SK-N-SH (cell line): ENCODE results near the gene MTMR1. TPM values are rescaled to one million over a fixed set of nuclear protein-coding genes. Genes with fewer than 3 reads are reported as not detected.

ENCODE experiments used
- CTCF ChIA-PET: fragments of 300-600, 350-600 bp; formaldehyde crosslinking; extraction: SDS; loops from one replicate; lab custom pipeline; 2021; lab: Yijun Ruan, JAX
- POLR2A ChIA-PET: fragments of 350-600 bp; sonication (Branson Sonifier 250); formaldehyde crosslinking; extraction: SDS; loops from one replicate; lab custom pipeline; 2020; ENCODE audit warnings: antibody characterized with exemption, inconsistent platforms; lab: Yijun Ruan, JAX
- DNase-seq: peaks from one replicate; pipeline ENCODE4 v3.0.0; 2012
- H2AFZ ChIP-seq: fragments of 200-600 bp; sonication (generic); 2 replicates; pipeline ENCODE4 v1.8.1; 2016; ENCODE audit warnings: antibody characterized with exemption, mild to moderate bottlenecking, low read depth
- H3F3A ChIP-seq: fragments of 200-600 bp; sonication (generic); replicated peaks from 2 replicates; pipeline ENCODE3; 2016; ENCODE audit warnings: antibody characterized with exemption, mild to moderate bottlenecking; ENCODE audit not compliant: insufficient read depth
- H3K27ac ChIP-seq, 2 experiments: fragments of 200-500 bp in 1 of 2; fragments of 200-600 bp in 1 of 2; sonication (Bioruptor generic) in 1 of 2; sonication (generic), shearing (Covaris generic) in 1 of 2; 2 replicates each; pipeline versions ENCODE4 v1.5.1 to v1.6.1; 2014 to 2016; ENCODE audit warnings: low read depth in 2 of 2, inconsistent platforms in 1 of 2, low read length in 1 of 2, mild to moderate bottlenecking in 1 of 2, mixed read lengths in 1 of 2
- H3K27me3 ChIP-seq: fragments of 200-600 bp; sonication (generic), shearing (Covaris generic); 2 replicates; pipeline ENCODE4 v1.6.1; 2016; ENCODE audit warnings: mixed run types; ENCODE audit not compliant: insufficient read depth
- H3K36me3 ChIP-seq, 2 experiments: fragments of 200-500 bp in 1 of 2; fragments of 200-600 bp in 1 of 2; sonication (Bioruptor generic) in 1 of 2; sonication (generic) in 1 of 2; replicated peaks in 1 of 2; 2 replicates each; pipeline versions ENCODE3 to v1.5.1; 2014 to 2016; ENCODE audit warnings: low read length in 1 of 2, mild to moderate bottlenecking in 1 of 2; ENCODE audit not compliant: insufficient read depth in 2 of 2, control insufficient read depth in 1 of 2
- H3K4me1 ChIP-seq, 2 experiments: fragments of 200-500 bp in 1 of 2; fragments of 200-600 bp in 1 of 2; sonication (Bioruptor generic) in 1 of 2; sonication (generic), shearing (Covaris generic) in 1 of 2; 2 replicates each; pipeline versions ENCODE4 v1.5.1 to v1.6.1; 2014 to 2016; ENCODE audit warnings: low read depth in 1 of 2, low read length in 1 of 2, mixed run types in 1 of 2; ENCODE audit not compliant: insufficient read depth in 2 of 2, control insufficient read depth in 1 of 2
- H3K4me2 ChIP-seq: fragments of 200-600 bp; sonication (generic), shearing (Covaris generic); 2 replicates; pipeline ENCODE4 v1.6.1; 2017; ENCODE audit warnings: mixed run types
- H3K4me3 ChIP-seq, 2 experiments: fragments of 200-500 bp in 1 of 2; fragments of 200-600 bp in 1 of 2; sonication (Bioruptor generic) in 1 of 2; sonication (generic), shearing (Covaris generic) in 1 of 2; 2 replicates each; pipeline versions ENCODE4 v1.5.1 to v1.8.1; 2014 to 2016; ENCODE audit warnings: low read depth in 2 of 2, inconsistent platforms in 1 of 2, low read length in 1 of 2, mild to moderate bottlenecking in 1 of 2, mixed read lengths in 1 of 2, moderate library complexity in 1 of 2
- H3K79me2 ChIP-seq: fragments of 200-600 bp; sonication (generic); 2 replicates; pipeline ENCODE4 v1.8.1; 2017; ENCODE audit warnings: mild to moderate bottlenecking; ENCODE audit not compliant: insufficient read depth
- H3K9ac ChIP-seq: fragments of 200-600 bp; sonication (generic); 2 replicates; pipeline ENCODE4 v1.6.1; 2017; ENCODE audit warnings: mixed run types
- H3K9me2 ChIP-seq: fragments of 200-600 bp; sonication (generic); 2 replicates; pipeline ENCODE4 v1.6.1; 2017; ENCODE audit warnings: mixed run types
- H3K9me3 ChIP-seq: fragments of 200-600 bp; sonication (generic); 2 replicates; pipeline ENCODE4 v1.6.1; 2017; ENCODE audit warnings: mixed run types, mild to moderate bottlenecking, moderate library complexity
- H4K20me1 ChIP-seq: fragments of 200-600 bp; sonication (generic); 2 replicates; pipeline ENCODE4 v1.6.1; 2017; ENCODE audit warnings: mild to moderate bottlenecking, mixed run types; ENCODE audit not compliant: insufficient read depth
- EP300 ChIP-seq, 2 experiments: IDR thresholded peaks; 2 replicates each; pipeline versions ENCODE4 v1.4.0 to v1.6.1; 2012; ENCODE audit warnings: borderline replicate concordance in 1 of 2, low read depth in 1 of 2, low read length in 1 of 2
- FOSL2 ChIP-seq: IDR thresholded peaks from 2 replicates; pipeline ENCODE4 v1.4.0; 2012; ENCODE audit warnings: low read depth, mild to moderate bottlenecking, moderate library complexity, borderline replicate concordance
- IRF3 ChIP-seq: fragments of 150-350 bp; IDR thresholded peaks from 2 replicates; pipeline ENCODE4 v1.6.1; 2016; ENCODE audit warnings: mild to moderate bottlenecking, low read depth, low read length
- JUND ChIP-seq: IDR thresholded peaks from 2 replicates; pipeline ENCODE4 v1.4.0; 2012
- PBX3 ChIP-seq: IDR thresholded peaks from 2 replicates; pipeline ENCODE4; 2012
- RCOR1 ChIP-seq: fragments of 150-350 bp; IDR thresholded peaks from 2 replicates; pipeline ENCODE4 v1.6.1; 2017; ENCODE audit warnings: antibody characterized with exemption, low read length
- RXRA ChIP-seq: IDR thresholded peaks from 2 replicates; pipeline ENCODE4 v1.4.0; 2012; ENCODE audit warnings: low read depth, mild to moderate bottlenecking, borderline replicate concordance
- TCF12 ChIP-seq: IDR thresholded peaks from 2 replicates; pipeline ENCODE4 v1.4.0; 2012
- USF1 ChIP-seq: IDR thresholded peaks from 2 replicates; pipeline ENCODE4 v1.4.0; 2012; ENCODE audit warnings: low read depth, borderline replicate concordance
- YY1 ChIP-seq: IDR thresholded peaks from 2 replicates; pipeline ENCODE4 v1.4.0; 2012; ENCODE audit warnings: low read depth, mild to moderate bottlenecking
- WGBS: methylation state at CpG from one replicate; pipeline ENCODE4 v1.1.6; 2017; ENCODE audit warnings: low lambda C conversion rate; 5-methylcytosine and 5-hydroxymethylcytosine counted together
- polyA plus RNA-seq, 3 experiments: library from polyadenylated mRNA; depleted of rRNA; stranded (reverse); fragments of >200 nt; gene quantifications; 2 replicates each; pipeline ENCODE4 v1.2.3, GENCODE V29; 2012

The MTMR1 gene
- polyA plus RNA-seq, 1 of the 3 experiments (the other 2 are of a cell fraction), result 17.0 TPM

GRCh38 chrX:150648296-150648940 lies 44.8 kb upstream of the MTMR1 start:
- CTCF ChIA-PET, result interaction anchor here (1.1 kb wide), 1 partner anchor 10 kb away, joined by 4 read pairs; no protein-coding TSS in a partner anchor
- Histone ChIP-seq H3K9me2 (no peaks in the 10 kb centered on the region), H2AFZ (no peak overlapping the region), H3K4me3 (no peak overlapping the region), H3K4me2 (peak overlapping the region; percentile 47), H3K4me1 (0 out of 4 replicates have a peak, but pooled peaks cover 0 to 5% of the 10 kb centered on the region in 2 experiments), H3K79me2 (no peaks in the 10 kb centered on the region), H3K9ac (peak overlapping the region; percentile 55; the same call in 1 of the 2 replicates), H4K20me1 (no peaks in the 10 kb centered on the region), H3K27ac (peak overlapping the region; percentile 30 to 87; a peak in 3 of 4 replicates), H3K27me3 (no peaks in the 10 kb centered on the region), H3K9me3 (no peaks in the 10 kb centered on the region), H3K36me3 (peaks cover 5 to 12% of the 10 kb centered on the region in 2 experiments), H3F3A (peaks cover 12% of the 10 kb centered on the region)
- DNase-seq, result no peak
- POLR2A ChIA-PET, result no interaction called here
- 47% methylated on average over 4 of the region's 4 CpGs for WGBS
- TF ChIP-seq YY1 (0 out of 2 replicates have a peak, but pooled peaks have one; percentile 17), USF1 (no peak)

GRCh38 chrX:150649096-150649870 lies 43.9 kb upstream of the MTMR1 start:
- H3K4me3 ChIP-seq, result peak overlapping the region in 1 of 2 experiments; percentile 9; a peak in 1 of 4 replicates
- no peak for DNase-seq
- peaks cover 5 to 12% of the 10 kb centered on the region in 2 experiments for H3K36me3 ChIP-seq
- peak overlapping the region; percentile 47 for H3K4me2 ChIP-seq
- no peaks in the 10 kb centered on the region for H3K9me2 ChIP-seq
- H3K79me2 ChIP-seq, result no peaks in the 10 kb centered on the region
- ChIA-PET CTCF (no interaction called here), POLR2A (no interaction called here)
- no peaks in the 10 kb centered on the region for H4K20me1 ChIP-seq
- no peaks in the 10 kb centered on the region for H3K9me3 ChIP-seq
- H3K4me1 ChIP-seq, result 0 out of 4 replicates have a peak, but pooled peaks cover 0 to 5% of the 10 kb centered on the region in 2 experiments
- H3F3A ChIP-seq, result peaks cover 12% of the 10 kb centered on the region
- no peaks in the 10 kb centered on the region for H3K27me3 ChIP-seq
- H3K9ac ChIP-seq, result peak overlapping the region; percentile 55; the same call in 1 of the 2 replicates
- no peak overlapping the region; the same call in 1 of the 2 replicates for H2AFZ ChIP-seq
- TF ChIP-seq TCF12 (peak; percentile 23; the same call in 1 of the 2 replicates), RXRA (peak; percentile 62), JUND (0 out of 2 replicates have a peak, but pooled peaks have one; percentile 9), PBX3 (peak; percentile 44; the same call in 1 of the 2 replicates), RCOR1 (no peak), IRF3 (no peak), EP300 (IDR thresholded peaks at IDR 0.05; ENCODE audit: borderline replicate concordance in 1 of 2, low read depth in 1 of 2, low read length in 1 of 2) (no peak), FOSL2 (peak; percentile 27; the same call in 1 of the 2 replicates)
- peak overlapping the region; percentile 36 to 87; a peak in 3 of 4 replicates for H3K27ac ChIP-seq
- 25% methylated on average over 8 of the region's 8 CpGs for WGBS
